Activated naive CD4-positive, alpha-beta T cell treated with anti-CD3 and anti-CD28 coated beads, Interleukin-2, amount 50 U/mL, for 72 hours (primary cell): Measurements from ENCODE around the gene KLHL40. TPM values are rescaled to one million over a fixed set of nuclear protein-coding genes. Genes with fewer than 3 reads are reported as not detected.
A peak's percentile ranks its signal among the peaks of the same experiment; 100 is the strongest.

ENCODE experiments used
- ATAC-seq, 2 donors: fragments of 150-1000 bp; cut with Tn5 transposase; 2 replicates each; pipeline ENCODE4 v1.10.0; 2021; ENCODE audit warnings: mild to moderate bottlenecking in 2 of 2, moderate library complexity in 2 of 2
- DNase-seq, 2 donors: peaks; one replicate each; pipeline ENCODE4 v3.0.0; 2021 to 2022; ENCODE audit warnings: low spot score in 2 of 2
- H3K27ac Mint-ChIP-seq, 2 donors: one replicate each; pipeline ENCODE4 v1.8.0; 2022; ENCODE audit warnings: mild to moderate bottlenecking in 2 of 2, mixed read lengths in 2 of 2
- H3K36me3 Mint-ChIP-seq, 2 donors: one replicate each; pipeline ENCODE4 v1.8.0; 2022; ENCODE audit warnings: mixed read lengths in 2 of 2
- H3K9me3 Mint-ChIP-seq, 2 donors: one replicate each; pipeline ENCODE4 v1.8.0; 2022; ENCODE audit warnings: mixed read lengths in 2 of 2
- total RNA-seq, 2 donors: library from RNA; stranded (reverse); gene quantifications; one replicate each; pipeline ENCODE4 v1.2.3, GENCODE V29; 2022

Gene KLHL40
- total RNA-seq, 2 donors from 2014 or later: not detected

DNA sequence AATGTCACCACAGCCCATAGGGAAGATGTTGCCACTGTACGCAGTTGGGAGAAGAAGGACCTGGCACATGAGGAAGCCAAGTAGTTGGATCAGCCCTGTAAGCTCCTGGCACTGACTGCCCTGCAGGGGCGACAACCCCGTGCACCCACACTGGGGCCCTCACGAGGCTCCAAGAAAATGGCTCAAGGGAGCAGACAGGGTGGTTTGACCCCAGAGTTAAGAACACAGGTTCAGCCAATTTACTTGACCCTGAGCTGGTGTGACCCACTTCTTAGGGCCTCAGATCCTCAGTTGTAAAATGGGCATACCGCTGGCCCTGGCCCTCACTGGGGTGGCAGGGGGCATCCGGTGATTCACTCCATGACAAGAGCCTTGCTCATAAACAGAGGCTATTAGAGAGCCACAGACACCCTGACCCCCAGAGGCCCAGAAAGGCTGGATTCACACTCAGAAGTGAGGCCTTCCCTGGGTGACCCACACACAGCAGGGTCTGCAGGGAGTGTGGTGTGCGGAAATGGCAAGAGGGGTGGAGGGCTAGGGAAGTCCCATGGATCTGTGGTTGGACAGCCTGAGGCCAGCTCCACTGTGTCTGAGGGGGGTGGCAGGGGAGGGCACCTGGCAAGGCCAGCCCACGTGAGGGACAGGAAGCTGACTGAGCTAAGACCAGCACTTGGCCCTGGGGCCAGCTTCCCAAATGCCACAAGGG, 19.0 kb downstream of the KLHL40 start:
- no peaks in the 10 kb centered on the region for H3K36me3 Mint-ChIP-seq
- ATAC-seq (no peak), DNase-seq (no peak)
- no peaks in the 10 kb centered on the region for H3K9me3 Mint-ChIP-seq
- H3K27ac Mint-ChIP-seq: no peak overlapping the region

DNA sequence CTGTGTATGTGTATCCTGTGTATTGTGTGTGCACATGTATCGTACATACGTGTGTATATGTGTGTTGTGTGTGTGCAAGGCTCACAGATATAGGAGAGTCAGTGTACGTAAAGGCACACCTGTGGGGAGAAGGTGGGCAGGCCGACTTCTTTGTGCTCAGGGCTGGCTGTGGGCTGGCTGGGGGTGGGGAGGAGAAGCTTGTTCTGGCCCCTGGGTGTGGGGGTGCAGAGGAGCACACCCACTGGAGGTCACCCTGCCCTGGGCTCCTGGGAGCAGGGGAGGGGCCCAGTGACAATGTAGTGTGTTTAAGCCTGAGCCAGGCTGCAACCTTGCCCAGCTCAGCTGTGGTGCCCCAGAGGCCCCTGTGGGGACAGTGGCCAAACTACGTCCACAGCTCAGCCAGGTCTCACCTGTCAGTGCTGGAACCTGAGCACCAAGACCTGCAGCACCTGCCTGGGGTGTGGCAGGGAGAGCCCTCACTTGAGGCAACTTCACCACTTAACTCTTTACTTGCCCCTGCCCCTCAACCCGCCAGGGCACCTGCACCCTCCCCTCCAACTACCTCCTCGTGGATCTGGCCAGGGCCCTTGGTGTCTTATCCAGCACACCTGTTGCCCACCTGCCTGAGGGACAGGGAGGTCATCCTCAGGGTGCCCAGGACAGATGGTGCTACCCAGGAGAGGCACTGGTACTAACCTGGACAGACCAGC, 19.9 kb downstream of the KLHL40 start:
- DNase-seq: no peak
- H3K27ac Mint-ChIP-seq: no peak overlapping the region
- no peak for ATAC-seq
- H3K9me3 Mint-ChIP-seq: no peaks in the 10 kb centered on the region
- no peaks in the 10 kb centered on the region for H3K36me3 Mint-ChIP-seq

DNA sequence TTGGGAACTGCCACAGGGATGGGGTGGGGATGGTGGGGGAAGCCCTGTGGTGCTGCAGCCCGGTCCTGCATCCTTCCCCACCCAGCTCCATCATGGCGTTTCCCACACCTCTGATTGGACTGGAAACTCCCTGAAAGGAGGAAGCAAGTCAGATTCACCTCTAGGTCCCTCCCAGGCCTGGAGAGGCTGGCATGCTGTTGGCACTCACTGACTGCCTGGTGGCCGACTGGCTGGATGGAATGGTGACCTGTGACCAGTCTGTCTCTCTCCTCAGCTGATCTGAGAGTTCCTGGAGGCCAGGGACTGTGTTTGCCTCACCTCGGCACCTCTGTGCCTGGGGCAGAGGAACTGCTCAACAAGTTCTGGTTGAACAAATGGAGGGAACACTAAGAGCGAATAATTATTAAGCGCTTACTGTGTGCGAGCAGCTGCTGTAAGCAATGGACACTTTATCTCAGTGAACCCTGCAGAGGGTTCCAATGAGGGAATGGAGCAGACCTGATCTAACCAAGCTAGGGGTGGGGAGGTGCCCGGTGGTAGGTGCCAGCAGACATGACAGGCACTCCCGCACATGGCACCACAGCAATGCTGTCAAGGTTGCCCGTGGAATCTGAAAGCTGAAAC, 20.7 kb downstream of the KLHL40 start:
- no peaks in the 10 kb centered on the region for H3K36me3 Mint-ChIP-seq
- DNase-seq (no peak), ATAC-seq (no peak)
- H3K9me3 Mint-ChIP-seq: no peaks in the 10 kb centered on the region
- H3K27ac Mint-ChIP-seq: no peak overlapping the region

DNA sequence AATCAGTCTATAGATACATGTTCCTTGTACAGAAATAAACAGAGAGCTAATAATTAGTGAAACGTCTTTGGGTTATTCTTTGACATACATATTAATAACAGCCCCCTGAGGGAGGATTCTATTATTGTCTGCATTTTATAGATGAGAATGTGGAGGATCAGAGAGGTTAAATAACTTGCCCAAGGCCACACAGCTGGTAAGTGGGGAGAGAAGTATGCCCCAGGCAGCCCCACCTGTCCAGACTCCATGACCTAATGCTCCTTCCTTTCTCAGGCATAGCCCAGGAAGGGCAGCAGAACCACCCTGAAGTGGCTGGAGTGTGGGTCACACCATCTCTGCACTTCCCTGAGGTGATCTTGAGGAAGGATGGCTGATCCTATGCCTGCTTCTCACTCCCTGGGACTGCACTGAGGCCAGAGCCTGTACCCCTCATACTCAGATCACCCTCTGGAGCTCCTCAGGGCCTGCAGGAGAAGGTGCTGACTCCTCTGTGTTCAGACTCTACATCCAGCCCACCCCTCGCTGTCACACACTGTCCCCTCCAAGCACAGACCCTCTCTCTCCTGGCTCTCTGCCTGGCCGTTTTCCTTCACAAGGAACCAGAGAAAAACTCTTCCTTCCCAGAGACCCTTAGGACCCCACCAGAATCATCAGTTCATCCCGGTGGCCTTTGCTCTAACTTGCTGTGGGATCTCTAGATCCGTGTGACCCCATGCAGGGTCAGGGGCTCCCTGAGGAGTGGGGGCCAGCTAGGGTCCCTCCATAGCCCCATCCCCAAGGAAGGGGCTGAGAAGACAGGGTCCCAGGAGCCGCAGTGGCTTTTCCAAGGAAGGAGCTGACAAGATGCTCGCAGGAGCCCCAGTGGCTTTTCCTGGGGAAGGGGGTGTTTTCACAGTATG, 21.6 kb downstream of the KLHL40 start:
- DNase-seq (no peak), ATAC-seq (no peak)
- Mint-ChIP-seq H3K27ac (no peak overlapping the region), H3K9me3 (no peaks in the 10 kb centered on the region), H3K36me3 (no peaks in the 10 kb centered on the region)

DNA sequence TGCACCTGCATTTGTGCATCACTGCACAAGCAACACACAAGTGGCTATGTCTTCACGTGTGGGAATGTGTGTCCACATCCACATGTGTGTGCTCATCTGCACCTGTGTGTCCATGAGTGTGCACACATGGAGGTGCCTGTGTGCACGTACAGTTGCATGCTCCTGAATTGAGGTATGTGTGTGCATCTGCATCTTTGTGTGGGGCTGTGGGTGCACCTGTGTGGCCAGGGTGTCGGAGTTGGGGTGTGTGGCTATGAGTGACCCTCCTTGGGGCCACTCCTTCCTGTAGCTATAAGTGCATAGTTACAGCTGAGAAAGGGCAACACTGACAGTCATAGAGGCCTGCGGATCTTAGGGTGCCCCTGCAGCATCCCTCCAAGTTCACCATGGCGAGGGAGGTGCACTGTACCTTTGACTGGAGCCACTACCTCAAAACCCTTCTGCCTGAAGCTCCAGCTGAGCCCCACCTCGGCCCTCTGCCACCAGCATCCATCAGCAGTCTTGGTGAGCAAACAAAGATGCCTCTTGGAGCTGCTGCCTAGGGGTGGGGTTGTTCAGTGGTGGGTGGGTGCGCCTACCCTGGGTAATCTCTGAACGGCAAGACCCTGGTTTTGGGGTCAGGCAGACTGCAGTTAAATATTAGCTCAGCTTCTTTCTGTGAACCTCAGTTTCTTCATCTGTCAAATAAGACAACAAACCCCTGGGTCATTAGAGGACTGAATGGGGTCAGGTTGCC, 22.5 kb downstream of the KLHL40 start:
- H3K27ac Mint-ChIP-seq: no peak overlapping the region
- DNase-seq (no peak), ATAC-seq (no peak)
- no peaks in the 10 kb centered on the region for H3K9me3 Mint-ChIP-seq
- no peaks in the 10 kb centered on the region for H3K36me3 Mint-ChIP-seq

DNA sequence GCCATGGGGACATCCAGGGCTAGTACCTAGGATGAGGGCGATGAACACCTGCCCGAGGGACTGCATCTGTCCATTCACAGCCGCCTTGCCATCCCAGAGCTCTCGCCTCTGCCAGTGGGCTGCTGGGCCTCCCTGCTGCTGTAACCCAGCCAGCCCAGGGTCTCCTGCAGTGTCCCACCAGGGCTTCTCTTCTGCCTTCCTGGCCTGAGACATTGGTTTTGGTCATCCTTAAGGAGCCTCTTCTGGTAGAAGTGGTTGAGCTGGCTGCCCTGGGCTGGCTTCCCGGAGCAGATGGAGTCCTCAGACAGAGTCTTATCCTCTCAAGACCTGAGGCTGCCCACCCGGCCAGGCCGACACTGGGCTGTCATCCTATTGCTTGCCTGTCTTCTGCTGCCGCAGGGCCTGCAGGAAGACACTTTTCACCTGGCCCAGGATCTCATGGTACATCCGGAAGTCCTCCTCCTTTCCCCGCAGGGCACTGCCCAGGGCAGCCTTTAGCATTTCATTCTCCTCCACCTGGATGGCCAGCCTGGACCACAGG, 23.3 kb downstream of the KLHL40 start:
- Mint-ChIP-seq H3K27ac (no peak overlapping the region), H3K9me3 (no peaks in the 10 kb centered on the region), H3K36me3 (no peaks in the 10 kb centered on the region)
- ATAC-seq (no peak), DNase-seq (no peak)

DNA sequence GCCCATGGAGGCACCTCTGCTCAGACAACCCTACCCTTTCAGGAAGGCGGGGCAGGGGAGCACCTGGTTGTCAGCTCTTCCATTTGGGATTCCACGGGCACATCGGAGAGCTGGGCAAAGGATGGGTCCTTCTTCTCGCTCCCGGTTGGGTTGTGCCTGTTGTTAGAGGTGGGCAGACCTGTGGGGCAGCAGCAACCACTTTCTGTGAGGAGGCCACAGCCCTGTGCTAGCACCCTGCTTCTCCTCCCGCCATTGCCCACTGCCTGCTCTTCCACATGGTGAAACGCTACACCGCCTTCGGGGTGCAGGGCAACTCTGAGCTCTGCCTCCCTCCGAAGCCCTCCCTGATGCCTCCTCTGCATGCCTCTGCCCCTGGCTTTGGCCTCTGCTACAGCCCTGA, 24.3 kb downstream of the KLHL40 start:
- no peak for ATAC-seq
- DNase-seq: no peak
- Mint-ChIP-seq H3K9me3 (no peaks in the 10 kb centered on the region), H3K36me3 (no peaks in the 10 kb centered on the region), H3K27ac (no peak overlapping the region)

DNA sequence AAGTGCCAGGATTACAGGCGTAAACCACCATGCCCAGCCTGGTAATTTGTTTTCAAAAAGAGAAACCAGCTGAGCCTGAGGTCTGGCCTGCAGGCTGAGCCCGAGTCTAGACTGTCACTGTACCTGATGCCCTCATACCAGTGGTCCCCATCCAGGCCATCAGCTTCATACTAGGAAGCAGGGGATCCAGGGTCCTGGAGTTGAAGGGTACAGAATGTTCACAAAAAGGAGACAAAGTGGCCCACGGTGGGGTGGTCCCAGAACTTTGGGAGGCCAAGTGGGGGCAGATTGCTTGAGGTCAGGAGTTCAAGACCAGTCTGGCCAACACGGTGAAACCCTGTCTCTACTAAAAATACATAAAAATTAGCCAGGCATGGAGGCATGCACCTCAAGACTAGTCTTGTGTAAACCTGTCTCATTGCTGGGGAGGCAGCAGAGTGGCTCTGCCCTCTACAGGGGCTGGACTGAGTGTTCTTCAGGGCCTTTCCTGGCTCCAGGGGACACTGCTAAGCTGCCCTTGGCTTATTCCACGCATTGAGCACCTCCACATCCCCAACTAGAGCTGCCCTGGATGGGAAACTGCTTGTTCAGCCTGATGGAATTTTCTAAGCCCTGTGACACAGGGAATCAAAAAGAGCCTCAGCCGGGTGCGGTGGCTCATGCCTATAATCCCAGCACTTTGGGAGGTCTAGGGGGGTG, 25.1 kb downstream of the KLHL40 start:
- ATAC-seq (no peak), DNase-seq (peak in 1 of 2 donors; percentile 44)
- Mint-ChIP-seq H3K27ac (no peak overlapping the region), H3K9me3 (no peaks in the 10 kb centered on the region), H3K36me3 (no peaks in the 10 kb centered on the region)

DNA sequence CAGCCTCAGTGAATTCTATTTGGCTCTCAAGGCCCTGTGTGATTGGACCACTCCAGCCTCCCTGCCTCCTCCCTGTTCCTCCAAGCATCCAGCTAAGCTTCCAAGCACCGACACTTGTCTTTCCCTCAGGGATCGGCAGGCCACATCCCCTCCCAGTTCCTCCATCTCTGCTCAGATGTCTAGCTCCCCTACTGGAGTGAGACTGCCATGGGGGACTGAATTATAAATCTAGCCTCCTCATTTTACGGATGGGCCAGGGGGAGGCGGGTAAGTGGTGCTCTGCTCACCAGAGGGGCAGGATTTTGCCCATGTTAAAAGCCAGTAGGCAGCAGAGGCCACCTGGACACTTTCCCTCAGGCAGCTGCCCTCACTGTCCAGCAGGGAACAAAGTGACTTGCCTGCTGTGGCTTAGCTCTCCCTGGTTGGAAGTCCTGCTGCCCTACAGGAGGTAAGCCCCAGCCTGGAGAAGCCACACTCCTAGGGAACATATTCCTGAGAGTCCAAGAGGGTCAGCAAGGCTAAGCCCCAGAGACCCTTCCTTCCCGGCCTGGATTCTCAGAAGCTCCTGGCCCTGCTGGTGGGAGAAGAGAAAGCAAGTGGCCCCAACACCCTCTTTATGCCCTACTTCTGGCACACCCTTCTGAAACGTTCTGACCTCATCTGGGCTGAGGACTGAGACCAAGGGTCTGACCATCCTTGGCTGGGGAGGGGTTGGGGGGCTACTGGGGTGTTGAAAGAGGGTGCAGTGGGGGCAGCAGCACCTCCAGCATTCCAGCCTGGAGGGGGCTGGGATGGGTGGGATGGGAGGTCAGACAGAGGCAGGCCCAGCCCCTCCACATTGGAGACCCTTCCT, 26.4 kb downstream of the KLHL40 start:
- Mint-ChIP-seq H3K27ac (no peak overlapping the region), H3K36me3 (no peaks in the 10 kb centered on the region), H3K9me3 (no peaks in the 10 kb centered on the region)
- ATAC-seq (no peak), DNase-seq (peak in 1 of 2 donors; percentile 45)

DNA sequence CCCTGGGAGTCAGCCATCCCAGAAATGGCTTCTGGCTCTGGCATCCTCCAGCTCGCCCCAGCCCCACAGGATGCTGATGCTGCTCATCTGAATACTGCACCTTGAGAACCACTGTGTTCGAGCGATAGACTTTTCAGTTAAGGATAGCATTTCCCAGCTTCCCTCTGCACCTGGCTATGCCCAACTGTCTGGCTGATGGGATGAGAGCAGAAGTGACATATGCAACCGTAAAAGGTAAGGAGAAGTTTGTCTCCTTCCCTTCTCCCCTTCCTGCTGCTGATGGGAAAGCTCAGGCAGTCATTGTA, 27.0 kb downstream of the KLHL40 start:
- no peak for DNase-seq
- Mint-ChIP-seq H3K27ac (no peak overlapping the region), H3K9me3 (no peaks in the 10 kb centered on the region), H3K36me3 (no peaks in the 10 kb centered on the region)
- ATAC-seq: no peak

DNA sequence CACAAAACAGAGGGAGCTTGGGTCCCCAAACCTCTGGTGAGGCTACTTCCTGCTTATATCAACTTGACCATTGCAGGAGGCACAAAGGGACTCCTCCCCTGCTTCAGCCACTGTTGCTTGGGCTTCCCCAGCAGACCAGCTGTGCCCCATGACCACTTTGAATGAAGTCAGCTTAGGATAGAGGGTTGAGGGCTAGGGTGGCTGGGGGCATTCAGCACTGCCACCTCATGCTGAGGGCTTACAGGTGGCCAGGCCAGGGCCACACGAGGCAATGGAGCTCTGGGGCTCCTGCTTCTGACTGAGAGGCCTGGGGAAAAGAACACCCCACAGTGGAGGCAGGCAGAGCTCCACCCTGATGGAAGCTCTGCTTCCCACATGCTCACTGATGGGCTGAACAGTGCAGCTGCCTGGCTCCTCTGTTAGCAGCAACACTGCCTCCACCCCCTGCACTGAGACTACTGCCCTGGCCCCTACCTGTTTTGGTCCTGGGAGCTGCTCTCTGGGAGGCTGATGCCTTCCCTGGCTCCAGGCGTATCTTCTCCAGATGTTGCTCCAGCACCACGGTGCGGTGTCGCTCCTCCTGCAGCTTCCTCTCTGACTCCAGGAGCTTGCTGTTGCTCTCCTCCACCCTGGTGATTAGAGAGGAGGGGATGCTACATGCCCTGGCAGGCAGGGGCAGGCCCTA, 27.5 kb downstream of the KLHL40 start:
- DNase-seq (no peak), ATAC-seq (no peak)
- Mint-ChIP-seq H3K9me3 (no peaks in the 10 kb centered on the region), H3K27ac (no peak overlapping the region), H3K36me3 (no peaks in the 10 kb centered on the region)

DNA sequence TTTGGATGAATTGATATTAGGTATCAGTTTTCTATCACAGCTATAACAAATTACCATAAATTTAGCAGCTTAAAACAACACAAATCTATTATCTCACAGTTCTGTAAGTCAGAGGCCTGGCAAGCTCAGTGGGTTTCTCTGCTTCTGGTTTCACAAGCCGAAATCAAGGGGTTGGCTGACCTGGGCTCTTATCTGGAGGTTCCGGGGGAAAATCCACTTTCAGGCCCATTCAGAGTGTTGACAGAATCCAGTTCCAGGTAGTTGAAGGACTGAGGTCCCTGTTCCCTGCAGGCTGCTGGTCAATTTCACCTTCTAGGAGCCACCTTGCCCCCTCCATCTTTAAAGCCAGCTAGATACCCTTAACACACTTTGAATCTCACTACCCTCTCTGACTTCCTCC, 28.4 kb downstream of the KLHL40 start:
- no peak for ATAC-seq
- no peak for DNase-seq

DNA sequence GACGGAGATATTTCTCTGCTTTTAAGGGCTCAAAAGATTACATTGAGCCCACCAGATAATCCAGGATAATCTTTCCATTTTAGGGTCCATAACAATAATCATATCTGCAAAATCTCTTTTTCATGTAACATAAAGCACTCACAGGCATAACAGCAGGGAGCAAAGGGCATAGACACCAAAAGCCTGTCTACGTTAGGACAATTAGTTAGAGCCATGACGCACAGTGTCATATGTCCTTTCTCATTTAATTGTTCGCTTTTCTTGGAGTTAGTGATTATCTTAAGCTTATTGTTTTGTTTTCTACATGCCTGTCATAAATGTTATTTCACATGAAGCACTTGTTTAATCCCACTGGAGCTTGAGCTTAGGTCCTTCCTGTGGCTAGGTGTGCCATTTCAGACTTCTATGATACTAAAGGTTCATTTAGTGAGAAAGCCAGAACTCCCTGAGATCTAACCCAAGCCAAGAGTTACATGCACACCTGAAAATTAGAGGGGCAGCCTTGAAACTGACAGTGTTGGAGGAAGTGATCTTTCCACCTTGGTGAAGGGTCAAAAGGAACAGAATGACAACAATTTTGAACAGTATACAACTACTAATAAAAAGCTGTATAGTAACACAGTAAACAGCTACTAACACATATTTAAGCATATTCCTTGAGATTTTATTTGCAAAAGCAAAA, 29.0 kb downstream of the KLHL40 start:
- no peaks in the 10 kb centered on the region for H3K9me3 Mint-ChIP-seq
- ATAC-seq (no peak), DNase-seq (no peak)
- H3K27ac Mint-ChIP-seq: no peak overlapping the region
- H3K36me3 Mint-ChIP-seq: no peaks in the 10 kb centered on the region

More for the DNA sequence above, 28.4 kb downstream of the KLHL40 start:
- Mint-ChIP-seq H3K9me3 (no peaks in the 10 kb centered on the region), H3K27ac (no peak overlapping the region), H3K36me3 (no peaks in the 10 kb centered on the region)

DNA sequence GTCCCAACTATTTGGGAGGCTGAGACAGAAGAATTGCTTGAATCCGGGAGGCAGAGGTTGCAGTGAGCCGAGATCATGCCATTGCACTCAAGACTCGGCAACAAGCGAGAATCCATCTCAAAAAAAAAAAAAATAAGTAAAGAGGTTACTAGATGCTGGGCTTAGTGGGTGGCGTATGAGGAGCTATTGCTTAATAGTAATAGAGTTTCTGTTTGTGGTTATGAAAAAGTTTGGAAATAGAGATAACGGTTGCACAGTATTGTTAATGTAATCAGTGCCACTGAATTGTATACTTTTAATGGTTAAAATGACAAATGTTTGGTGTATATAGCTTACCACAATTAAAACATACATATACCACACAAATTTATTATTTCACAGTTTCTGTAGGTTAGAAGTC, 32.0 kb downstream of the KLHL40 start:
- no peaks in the 10 kb centered on the region for H3K9me3 Mint-ChIP-seq
- H3K27ac Mint-ChIP-seq: no peak overlapping the region

More for the DNA sequence above, 32.0 kb downstream of the KLHL40 start:
- ATAC-seq: no peak
- H3K36me3 Mint-ChIP-seq: no peaks in the 10 kb centered on the region
- no peak for DNase-seq
